HepG2 (cell line): ENCODE results near the gene PIP5K1A. TPM values are rescaled to one million over a fixed set of nuclear protein-coding genes. Genes with fewer than 3 reads are reported as not detected.

Experiments
- FOXK1 ChIP-seq: sonication (generic); formaldehyde crosslinking; IDR thresholded peaks from 2 replicates; pipeline ENCODE4 v1.4.0; 2020; ENCODE audit warnings: low read depth, missing genetic modification reagents, borderline replicate concordance
- HOXA9 ChIP-seq: sonication (generic); formaldehyde crosslinking; IDR thresholded peaks from 2 replicates; pipeline ENCODE4 v1.8.1; 2022; ENCODE audit warnings: missing genetic modification reagents, mild to moderate bottlenecking, moderate library complexity, borderline replicate concordance
- POGZ ChIP-seq: sonication (generic); formaldehyde crosslinking; IDR thresholded peaks from 2 replicates; pipeline ENCODE4 v1.4.0; 2020; ENCODE audit warnings: mild to moderate bottlenecking, missing genetic modification reagents
- TCF7L2 ChIP-seq: IDR thresholded peaks from 2 replicates; pipeline ENCODE4 v1.6.1; 2011; ENCODE audit warnings: mild to moderate bottlenecking, low read depth, low read length, moderate library complexity
- THYN1 ChIP-seq: sonication (generic); formaldehyde crosslinking; IDR thresholded peaks from 2 replicates; pipeline ENCODE4 v1.8.1; 2023; ENCODE audit warnings: low read depth, mild to moderate bottlenecking, moderate library complexity, missing genetic modification reagents, borderline replicate concordance
- ZMYM3 ChIP-seq: sonication (generic); formaldehyde crosslinking; IDR thresholded peaks from 2 replicates; pipeline ENCODE4 v1.5.1; 2020; ENCODE audit warnings: mild to moderate bottlenecking, missing genetic modification reagents
- ZNF10 ChIP-seq: sonication (generic); formaldehyde crosslinking; IDR thresholded peaks from 2 replicates; pipeline ENCODE4 v1.4.0; 2020; ENCODE audit warnings: mild to moderate bottlenecking, low read depth, missing genetic modification reagents, borderline replicate concordance
- ZNF431 ChIP-seq: sonication (generic); formaldehyde crosslinking; IDR thresholded peaks from 2 replicates; pipeline ENCODE4 v1.9.0; 2022; ENCODE audit warnings: missing genetic modification reagents, low read depth, mild to moderate bottlenecking, borderline replicate concordance
- ZNF44 ChIP-seq: sonication (generic); formaldehyde crosslinking; IDR thresholded peaks from 2 replicates; pipeline ENCODE4 v1.5.1; 2020; ENCODE audit warnings: mild to moderate bottlenecking, missing genetic modification reagents
- ZNF556 ChIP-seq: sonication (generic); formaldehyde crosslinking; IDR thresholded peaks from 2 replicates; pipeline ENCODE4 v1.4.0; 2020; ENCODE audit warnings: mild to moderate bottlenecking, missing genetic modification reagents, borderline replicate concordance
- ZNF75D ChIP-seq: sonication (generic); formaldehyde crosslinking; IDR thresholded peaks from 2 replicates; pipeline ENCODE4 v1.8.1; 2023; ENCODE audit warnings: missing genetic modification reagents, mild to moderate bottlenecking, borderline replicate concordance
- polyA plus RNA-seq, 8 experiments: library from polyadenylated mRNA; depleted of rRNA in 3 of 8; stranded (reverse) in 7 of 8; unstranded in 1 of 8; fragments of >200 nt; fragmentation: Illumina TruSeq in 4 of 8; extraction: Trizol in 4 of 8; gene quantifications; 2 replicates each; pipeline versions ENCODE4 v1.2.1 to v1.2.3, GENCODE V29; 2011 to 2016; ENCODE audit warnings: low read depth in 4 of 8, missing spikeins in 1 of 8, mixed read lengths in 1 of 8; ENCODE audit not compliant: insufficient read depth in 1 of 8
- total RNA-seq, 5 experiments: library from RNA; depleted of rRNA; stranded (reverse); fragments of >200 nt; fragmentation: Illumina TruSeq; extraction: Trizol; gene quantifications; 2 replicates each; pipeline ENCODE4 v1.2.3, GENCODE V29; 2016; ENCODE audit warnings: low read depth in 1 of 5
- TF ChIP-seq, protein P1 (sequence below): IDR thresholded peaks from 2 replicates; pipeline ENCODE4 v1.6.1; 2016
- TF ChIP-seq, protein P2 (sequence below): fragments of 450-650 bp; IDR thresholded peaks from 2 replicates; pipeline ENCODE4 v1.6.1; 2017; ENCODE audit warnings: mild to moderate bottlenecking
- TF ChIP-seq, protein P3 (sequence below), 2 experiments: fragments of 450-650 bp in 1 of 2; sonication (generic) in 1 of 2; formaldehyde crosslinking in 1 of 2; IDR thresholded peaks; 2 replicates each; pipeline versions ENCODE4 v1.6.1 to v1.8.0; 2016 to 2022; ENCODE audit warnings: antibody characterized with exemption in 1 of 2, mild to moderate bottlenecking in 1 of 2, missing genetic modification reagents in 1 of 2

The PIP5K1A gene
- total and polyA plus RNA-seq, 2 of the 13 experiments (the other 11 are each of a cell fraction or from before 2014, with no cell fraction given): 45.3 to 65.1 TPM

DNA sequence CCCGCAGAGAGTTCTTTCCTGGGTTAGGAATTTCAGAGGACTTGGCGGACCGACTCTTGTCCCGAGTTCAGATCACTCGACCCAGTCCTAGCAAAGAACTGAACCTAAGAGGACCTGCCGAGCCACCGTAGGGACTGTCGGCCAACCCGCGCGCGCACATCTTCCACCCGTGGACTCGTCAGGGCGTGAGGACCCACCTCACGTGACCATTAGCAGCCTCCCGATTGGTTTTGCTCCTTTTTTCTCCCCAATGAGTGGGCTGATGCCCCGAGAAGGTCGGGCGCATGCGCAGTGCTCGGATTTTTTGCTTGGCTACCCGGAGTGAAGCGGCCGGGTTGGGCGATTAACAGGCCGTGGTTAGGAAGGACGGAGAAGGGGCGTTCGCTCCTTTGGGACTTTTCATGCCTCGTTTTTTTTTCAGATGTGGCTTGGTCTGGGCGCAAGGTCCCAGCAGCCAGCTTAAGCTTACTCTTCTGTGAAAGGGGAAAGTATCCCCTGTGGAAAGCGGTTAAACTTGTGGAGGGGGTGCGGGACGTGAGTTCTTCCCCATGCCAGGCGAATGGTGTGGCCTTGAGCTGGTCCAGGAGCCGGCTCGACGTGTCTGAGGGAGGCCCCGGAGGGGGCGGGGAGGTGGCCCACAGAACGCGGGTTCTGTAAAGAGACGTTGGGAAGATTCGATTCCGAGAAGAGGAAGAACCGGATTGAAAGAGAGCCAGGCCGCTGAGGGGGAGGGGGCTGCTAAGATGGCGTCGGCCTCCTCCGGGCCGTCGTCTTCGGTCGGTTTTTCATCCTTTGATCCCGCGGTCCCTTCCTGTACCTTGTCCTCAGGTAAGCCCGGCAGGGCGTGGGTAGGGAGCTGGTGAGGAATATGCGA, at the start of gene PIP5K1A (continued):
- TF ChIP-seq, protein P1, sequence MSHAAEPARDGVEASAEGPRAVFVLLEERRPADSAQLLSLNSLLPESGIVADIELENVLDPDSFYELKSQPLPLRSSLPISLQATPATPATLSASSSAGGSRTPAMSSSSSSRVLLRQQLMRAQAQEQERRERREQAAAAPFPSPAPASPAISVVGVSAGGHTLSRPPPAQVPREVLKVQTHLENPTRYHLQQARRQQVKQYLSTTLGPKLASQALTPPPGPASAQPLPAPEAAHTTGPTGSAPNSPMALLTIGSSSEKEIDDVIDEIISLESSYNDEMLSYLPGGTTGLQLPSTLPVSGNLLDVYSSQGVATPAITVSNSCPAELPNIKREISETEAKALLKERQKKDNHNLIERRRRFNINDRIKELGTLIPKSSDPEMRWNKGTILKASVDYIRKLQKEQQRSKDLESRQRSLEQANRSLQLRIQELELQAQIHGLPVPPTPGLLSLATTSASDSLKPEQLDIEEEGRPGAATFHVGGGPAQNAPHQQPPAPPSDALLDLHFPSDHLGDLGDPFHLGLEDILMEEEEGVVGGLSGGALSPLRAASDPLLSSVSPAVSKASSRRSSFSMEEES (CRISPR knock-in tag): 0 out of 2 replicates have a peak, but pooled peaks have one; percentile 62
- TF ChIP-seq TCF7L2: no peak
- peak; percentile 22; the same call in 1 of the 2 replicates for TF ChIP-seq FOXK1 (CRISPR knock-in tag)
- TF ChIP-seq POGZ: peak; percentile 88
- TF ChIP-seq, protein P2, sequence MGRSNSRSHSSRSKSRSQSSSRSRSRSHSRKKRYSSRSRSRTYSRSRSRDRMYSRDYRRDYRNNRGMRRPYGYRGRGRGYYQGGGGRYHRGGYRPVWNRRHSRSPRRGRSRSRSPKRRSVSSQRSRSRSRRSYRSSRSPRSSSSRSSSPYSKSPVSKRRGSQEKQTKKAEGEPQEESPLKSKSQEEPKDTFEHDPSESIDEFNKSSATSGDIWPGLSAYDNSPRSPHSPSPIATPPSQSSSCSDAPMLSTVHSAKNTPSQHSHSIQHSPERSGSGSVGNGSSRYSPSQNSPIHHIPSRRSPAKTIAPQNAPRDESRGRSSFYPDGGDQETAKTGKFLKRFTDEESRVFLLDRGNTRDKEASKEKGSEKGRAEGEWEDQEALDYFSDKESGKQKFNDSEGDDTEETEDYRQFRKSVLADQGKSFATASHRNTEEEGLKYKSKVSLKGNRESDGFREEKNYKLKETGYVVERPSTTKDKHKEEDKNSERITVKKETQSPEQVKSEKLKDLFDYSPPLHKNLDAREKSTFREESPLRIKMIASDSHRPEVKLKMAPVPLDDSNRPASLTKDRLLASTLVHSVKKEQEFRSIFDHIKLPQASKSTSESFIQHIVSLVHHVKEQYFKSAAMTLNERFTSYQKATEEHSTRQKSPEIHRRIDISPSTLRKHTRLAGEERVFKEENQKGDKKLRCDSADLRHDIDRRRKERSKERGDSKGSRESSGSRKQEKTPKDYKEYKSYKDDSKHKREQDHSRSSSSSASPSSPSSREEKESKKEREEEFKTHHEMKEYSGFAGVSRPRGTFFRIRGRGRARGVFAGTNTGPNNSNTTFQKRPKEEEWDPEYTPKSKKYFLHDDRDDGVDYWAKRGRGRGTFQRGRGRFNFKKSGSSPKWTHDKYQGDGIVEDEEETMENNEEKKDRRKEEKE: no peak
- TF ChIP-seq ZMYM3 (CRISPR knock-in tag): peak; percentile 9; the same call in 1 of the 2 replicates
- no peak for TF ChIP-seq THYN1
- 0 out of 2 replicates have a peak, but pooled peaks have one; percentile 55 for TF ChIP-seq HOXA9 (CRISPR knock-in tag)
- TF ChIP-seq ZNF431 (CRISPR knock-in tag): no peak
- TF ChIP-seq, protein P3, sequence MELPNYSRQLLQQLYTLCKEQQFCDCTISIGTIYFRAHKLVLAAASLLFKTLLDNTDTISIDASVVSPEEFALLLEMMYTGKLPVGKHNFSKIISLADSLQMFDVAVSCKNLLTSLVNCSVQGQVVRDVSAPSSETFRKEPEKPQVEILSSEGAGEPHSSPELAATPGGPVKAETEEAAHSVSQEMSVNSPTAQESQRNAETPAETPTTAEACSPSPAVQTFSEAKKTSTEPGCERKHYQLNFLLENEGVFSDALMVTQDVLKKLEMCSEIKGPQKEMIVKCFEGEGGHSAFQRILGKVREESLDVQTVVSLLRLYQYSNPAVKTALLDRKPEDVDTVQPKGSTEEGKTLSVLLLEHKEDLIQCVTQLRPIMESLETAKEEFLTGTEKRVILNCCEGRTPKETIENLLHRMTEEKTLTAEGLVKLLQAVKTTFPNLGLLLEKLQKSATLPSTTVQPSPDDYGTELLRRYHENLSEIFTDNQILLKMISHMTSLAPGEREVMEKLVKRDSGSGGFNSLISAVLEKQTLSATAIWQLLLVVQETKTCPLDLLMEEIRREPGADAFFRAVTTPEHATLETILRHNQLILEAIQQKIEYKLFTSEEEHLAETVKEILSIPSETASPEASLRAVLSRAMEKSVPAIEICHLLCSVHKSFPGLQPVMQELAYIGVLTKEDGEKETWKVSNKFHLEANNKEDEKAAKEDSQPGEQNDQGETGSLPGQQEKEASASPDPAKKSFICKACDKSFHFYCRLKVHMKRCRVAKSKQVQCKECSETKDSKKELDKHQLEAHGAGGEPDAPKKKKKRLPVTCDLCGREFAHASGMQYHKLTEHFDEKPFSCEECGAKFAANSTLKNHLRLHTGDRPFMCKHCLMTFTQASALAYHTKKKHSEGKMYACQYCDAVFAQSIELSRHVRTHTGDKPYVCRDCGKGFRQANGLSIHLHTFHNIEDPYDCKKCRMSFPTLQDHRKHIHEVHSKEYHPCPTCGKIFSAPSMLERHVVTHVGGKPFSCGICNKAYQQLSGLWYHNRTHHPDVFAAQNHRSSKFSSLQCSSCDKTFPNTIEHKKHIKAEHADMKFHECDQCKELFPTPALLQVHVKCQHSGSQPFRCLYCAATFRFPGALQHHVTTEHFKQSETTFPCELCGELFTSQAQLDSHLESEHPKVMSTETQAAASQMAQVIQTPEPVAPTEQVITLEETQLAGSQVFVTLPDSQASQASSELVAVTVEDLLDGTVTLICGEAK (IDR thresholded peaks at IDR 0.05): no peak
- TF ChIP-seq, protein P3 (CRISPR knock-in tag; IDR thresholded peaks at IDR 0.05): no peak
- no peak for TF ChIP-seq ZNF556 (CRISPR knock-in tag)
- TF ChIP-seq ZNF10: no peak
- no peak for TF ChIP-seq ZNF44 (CRISPR knock-in tag)
- TF ChIP-seq ZNF75D (CRISPR knock-in tag): no peak
